ENCODE results near the gene TAS2R16.

The TAS2R16 gene

DNA sequence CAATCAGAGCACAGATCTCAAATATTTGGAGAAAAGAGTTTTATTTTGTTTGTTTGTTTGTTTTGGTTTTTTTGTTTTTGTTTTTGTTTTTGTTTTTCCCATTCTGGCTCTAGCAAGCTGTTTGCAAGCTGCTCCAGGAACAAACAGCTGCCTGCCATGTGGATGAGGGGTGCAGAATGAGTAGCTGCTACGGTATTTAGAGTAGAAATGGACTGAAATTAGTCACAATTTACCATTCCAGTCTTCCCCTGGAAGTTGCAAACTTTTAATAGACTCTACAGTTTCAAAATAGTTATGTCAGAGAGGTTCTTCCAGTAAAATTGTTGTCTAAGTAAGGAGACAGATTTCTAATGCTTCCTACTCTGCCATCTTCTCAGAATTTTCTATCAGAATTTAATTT lies 27.1 kb upstream of the TAS2R16 start:
- no peaks in the 10 kb centered on the region for H3K9me3 ChIP-seq (ENCODE audit: severe bottlenecking)
- TF ChIP-seq, protein P1, sequence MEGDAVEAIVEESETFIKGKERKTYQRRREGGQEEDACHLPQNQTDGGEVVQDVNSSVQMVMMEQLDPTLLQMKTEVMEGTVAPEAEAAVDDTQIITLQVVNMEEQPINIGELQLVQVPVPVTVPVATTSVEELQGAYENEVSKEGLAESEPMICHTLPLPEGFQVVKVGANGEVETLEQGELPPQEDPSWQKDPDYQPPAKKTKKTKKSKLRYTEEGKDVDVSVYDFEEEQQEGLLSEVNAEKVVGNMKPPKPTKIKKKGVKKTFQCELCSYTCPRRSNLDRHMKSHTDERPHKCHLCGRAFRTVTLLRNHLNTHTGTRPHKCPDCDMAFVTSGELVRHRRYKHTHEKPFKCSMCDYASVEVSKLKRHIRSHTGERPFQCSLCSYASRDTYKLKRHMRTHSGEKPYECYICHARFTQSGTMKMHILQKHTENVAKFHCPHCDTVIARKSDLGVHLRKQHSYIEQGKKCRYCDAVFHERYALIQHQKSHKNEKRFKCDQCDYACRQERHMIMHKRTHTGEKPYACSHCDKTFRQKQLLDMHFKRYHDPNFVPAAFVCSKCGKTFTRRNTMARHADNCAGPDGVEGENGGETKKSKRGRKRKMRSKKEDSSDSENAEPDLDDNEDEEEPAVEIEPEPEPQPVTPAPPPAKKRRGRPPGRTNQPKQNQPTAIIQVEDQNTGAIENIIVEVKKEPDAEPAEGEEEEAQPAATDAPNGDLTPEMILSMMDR (IDR thresholded peaks at IDR 0.05; ENCODE audit: poor library complexity, severe bottlenecking) = no peak
- ATAC-seq (ENCODE audit: low read depth) = peak; percentile 50; the same call in 2 of the 3 replicates
- H3K4me3 ChIP-seq (ENCODE audit: severe bottlenecking) = no peak overlapping the region
- H3K36me3 ChIP-seq (ENCODE audit: low read depth) = no peaks in the 10 kb centered on the region
- H3K27ac ChIP-seq (ENCODE audit: poor library complexity, severe bottlenecking) = peak overlapping the region; percentile 89
- H3K4me1 ChIP-seq (ENCODE audit: insufficient read depth, poor library complexity, severe bottlenecking) = peaks cover 22% of the 10 kb centered on the region
- DNase-seq (ENCODE audit: low spot score) = no peak
- no peaks in the 10 kb centered on the region for H3K27me3 ChIP-seq (ENCODE audit: insufficient read depth, poor library complexity, severe bottlenecking)

DNA sequence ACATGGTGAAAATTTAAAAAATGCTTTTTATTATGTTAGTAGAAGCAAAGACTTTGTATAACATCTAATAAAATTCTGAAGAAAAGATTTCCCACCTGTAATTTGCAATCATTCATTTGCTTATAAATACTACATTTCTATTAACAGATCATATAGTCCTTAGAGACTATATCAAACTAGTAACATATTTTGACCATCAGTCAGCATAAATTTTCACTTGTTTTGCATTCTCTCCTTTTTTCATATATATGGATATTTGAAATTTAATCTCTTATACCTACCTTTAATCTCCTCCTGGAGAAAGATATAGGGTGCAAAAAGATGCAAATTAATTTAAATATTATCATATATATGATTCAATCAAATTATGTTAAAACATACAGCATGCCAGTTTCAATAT lies 16.9 kb upstream of the TAS2R16 start:
- Histone ChIP-seq H3K27ac (ENCODE audit: poor library complexity, severe bottlenecking) (peak overlapping the region; percentile 47), H3K4me1 (ENCODE audit: insufficient read depth, poor library complexity, severe bottlenecking) (peaks cover 14% of the 10 kb centered on the region), H3K9me3 (ENCODE audit: severe bottlenecking) (no peaks in the 10 kb centered on the region), H3K4me3 (ENCODE audit: severe bottlenecking) (no peak overlapping the region), H3K27me3 (ENCODE audit: insufficient read depth, poor library complexity, severe bottlenecking) (no peaks in the 10 kb centered on the region), H3K36me3 (ENCODE audit: low read depth) (no peaks in the 10 kb centered on the region)
- DNase-seq (ENCODE audit: low spot score) (no peak), ATAC-seq (ENCODE audit: low read depth) (no peak)
- TF ChIP-seq, protein P1 (IDR thresholded peaks at IDR 0.05; ENCODE audit: poor library complexity, severe bottlenecking) = no peak

DNA sequence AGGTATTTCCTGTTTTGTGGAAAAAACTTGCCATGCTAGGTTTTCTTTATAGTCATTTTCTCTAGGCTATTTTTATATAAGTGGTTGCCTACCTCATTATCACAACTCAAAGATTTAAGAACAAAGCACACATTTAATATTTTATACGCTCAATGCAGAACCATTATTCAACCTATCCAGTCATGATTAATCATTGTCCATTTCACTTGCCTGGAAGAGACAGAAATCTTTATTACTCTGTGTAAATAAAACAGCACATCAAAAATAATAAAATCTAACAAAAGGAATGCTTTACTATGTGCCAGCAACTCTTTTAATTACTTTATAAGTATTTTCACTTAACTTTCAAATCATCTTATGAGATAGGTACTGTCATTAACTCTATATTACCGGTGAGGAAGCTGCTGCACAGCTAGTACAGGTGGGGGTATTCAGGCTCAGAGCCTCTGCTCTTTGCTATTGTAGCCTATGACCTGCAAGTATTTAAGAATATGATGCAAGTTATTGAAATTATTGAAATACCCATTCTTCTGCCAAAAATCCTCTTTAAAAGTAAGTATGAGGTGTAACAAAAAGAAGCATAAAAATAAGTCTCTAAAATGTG lies 16.4 kb upstream of the TAS2R16 start:
- no peaks in the 10 kb centered on the region for H3K9me3 ChIP-seq (ENCODE audit: severe bottlenecking)
- ATAC-seq (ENCODE audit: low read depth) = peak; percentile 88
- no peak for DNase-seq (ENCODE audit: low spot score)
- peak overlapping the region; percentile 47 for H3K27ac ChIP-seq (ENCODE audit: poor library complexity, severe bottlenecking)
- no peaks in the 10 kb centered on the region for H3K36me3 ChIP-seq (ENCODE audit: low read depth)
- peaks cover 14% of the 10 kb centered on the region for H3K4me1 ChIP-seq (ENCODE audit: insufficient read depth, poor library complexity, severe bottlenecking)
- TF ChIP-seq, protein P1 (IDR thresholded peaks at IDR 0.05; ENCODE audit: poor library complexity, severe bottlenecking) = no peak
- no peak overlapping the region for H3K4me3 ChIP-seq (ENCODE audit: severe bottlenecking)
- no peaks in the 10 kb centered on the region for H3K27me3 ChIP-seq (ENCODE audit: insufficient read depth, poor library complexity, severe bottlenecking)

DNA sequence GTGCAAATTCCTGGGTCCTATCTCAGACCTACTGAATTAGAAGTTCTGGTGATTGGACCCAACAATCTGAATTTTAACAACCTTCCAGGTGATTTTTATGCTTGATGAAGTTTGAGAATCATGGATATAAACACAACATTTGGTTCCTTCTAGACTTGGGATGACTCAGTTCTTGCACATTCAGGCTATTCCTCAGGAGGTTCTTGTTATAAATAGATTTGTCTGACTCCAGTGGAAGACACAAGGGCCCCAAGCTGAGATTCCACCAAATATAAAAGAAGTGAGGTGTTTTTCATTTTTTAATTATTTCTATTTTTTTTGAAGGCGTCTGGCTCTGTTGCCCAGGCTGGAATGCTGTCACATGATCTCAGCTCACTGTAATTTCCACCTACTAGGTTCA lies 9.4 kb upstream of the TAS2R16 start:
- DNase-seq (ENCODE audit: low spot score) = no peak
- TF ChIP-seq, protein P1 (IDR thresholded peaks at IDR 0.05; ENCODE audit: poor library complexity, severe bottlenecking) = no peak
- Histone ChIP-seq H3K27me3 (ENCODE audit: insufficient read depth, poor library complexity, severe bottlenecking) (no peaks in the 10 kb centered on the region), H3K27ac (ENCODE audit: poor library complexity, severe bottlenecking) (no peak overlapping the region), H3K36me3 (ENCODE audit: low read depth) (no peaks in the 10 kb centered on the region), H3K4me3 (ENCODE audit: severe bottlenecking) (no peak overlapping the region), H3K4me1 (ENCODE audit: insufficient read depth, poor library complexity, severe bottlenecking) (no peaks in the 10 kb centered on the region), H3K9me3 (ENCODE audit: severe bottlenecking) (no peaks in the 10 kb centered on the region)
- ATAC-seq (ENCODE audit: low read depth) = no peak

DNA sequence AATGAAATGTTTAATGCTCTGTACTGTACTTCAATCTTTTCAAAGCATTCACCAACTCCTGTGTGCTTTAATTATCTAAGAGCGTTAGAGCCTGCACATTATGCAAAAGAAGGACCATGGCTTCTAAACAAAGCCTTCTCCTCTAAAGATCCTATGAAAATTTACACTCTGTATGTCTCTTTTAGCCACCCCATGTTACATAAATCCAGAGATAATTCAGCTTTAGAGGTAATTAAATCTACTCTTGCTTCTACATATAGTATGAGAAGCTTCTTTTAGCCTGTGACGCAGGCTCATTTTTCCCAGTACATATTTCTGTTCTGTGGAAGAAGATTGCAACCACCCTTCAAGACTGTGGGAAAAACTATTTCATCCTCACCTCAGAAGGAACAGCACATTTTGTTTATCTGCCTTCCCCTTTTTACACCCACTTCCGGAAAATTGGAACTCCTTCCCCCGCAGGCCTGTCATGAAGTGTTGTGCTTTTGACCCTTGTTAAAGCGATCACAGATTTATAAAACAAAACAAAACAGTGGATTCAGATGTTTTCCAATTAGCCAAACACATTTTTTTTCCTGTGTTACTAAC lies 8.1 kb upstream of the TAS2R16 start:
- DNase-seq (ENCODE audit: low spot score) = no peak
- ATAC-seq (ENCODE audit: low read depth) = no peak
- H3K9me3 ChIP-seq (ENCODE audit: severe bottlenecking) = no peaks in the 10 kb centered on the region
- H3K4me1 ChIP-seq (ENCODE audit: insufficient read depth, poor library complexity, severe bottlenecking) = no peaks in the 10 kb centered on the region
- no peak overlapping the region for H3K4me3 ChIP-seq (ENCODE audit: severe bottlenecking)
- H3K27me3 ChIP-seq (ENCODE audit: insufficient read depth, poor library complexity, severe bottlenecking) = no peaks in the 10 kb centered on the region
- TF ChIP-seq, protein P1 (IDR thresholded peaks at IDR 0.05; ENCODE audit: poor library complexity, severe bottlenecking) = no peak
- no peak overlapping the region for H3K27ac ChIP-seq (ENCODE audit: poor library complexity, severe bottlenecking)
- no peaks in the 10 kb centered on the region for H3K36me3 ChIP-seq (ENCODE audit: low read depth)

All from RWPE2 (cell line).